Measurements from ENCODE around the gene SREBF1. TPM values are rescaled to one million over a fixed set of nuclear protein-coding genes. Genes with fewer than 3 reads are reported as not detected.

Gene SREBF1
- total RNA-seq, 1 experiment from 2014 or later, result 230 TPM

DNA sequence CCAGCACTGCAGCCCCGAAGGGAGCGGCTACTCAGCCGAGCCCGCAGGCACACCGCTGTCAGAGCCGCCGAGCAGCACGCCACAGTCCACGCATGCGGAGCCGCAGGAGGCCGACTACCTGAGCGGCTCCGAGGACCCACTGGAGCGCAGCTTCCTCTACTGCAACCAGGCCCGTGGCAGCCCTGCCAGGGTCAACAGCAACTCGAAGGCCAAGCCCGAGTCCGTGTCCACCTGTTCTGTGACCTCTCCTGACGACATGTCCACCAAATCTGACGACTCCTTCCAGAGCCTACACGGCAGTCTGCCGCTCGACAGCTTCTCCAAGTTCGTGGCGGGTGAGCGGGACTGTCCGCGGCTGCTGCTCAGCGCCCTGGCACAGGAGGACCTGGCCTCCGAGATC is 42.4 kb downstream of the SREBF1 start:
- in situ Hi-C loops (cut with HindIII; ENCODE audit: low pct_unique_long_range_greater_than_20kb, low sequenced_read_pairs), result no loop called here
- ChIA-PET CTCF (no interaction called here), POLR2A (interaction anchor here (0.5 kb wide), 1 partner anchor 66 kb away, joined by 3 read pairs; no protein-coding TSS in a partner anchor)
- BruUV-seq (replicated peaks), result no TSS peak
- H3K4me1 ChIP-seq (ENCODE audit: control insufficient read depth, insufficient read depth, low read length), result peaks cover 11% of the 10 kb centered on the region; the same call in 1 of the 2 replicates
- H3K4me3 ChIP-seq (ENCODE audit: low read depth in 2 of 2, low read length in 2 of 2), result no peak overlapping the region
- no peaks in the 10 kb centered on the region for H3K36me3 ChIP-seq (ENCODE audit: control insufficient read depth, insufficient read depth, low read length)
- DNase-seq (ENCODE audit: low read depth, low spot score) (no peak), ATAC-seq (no peak)
- H3K27ac ChIP-seq (ENCODE audit: low read length), result no peak overlapping the region
- TF ChIP-seq, protein P1, sequence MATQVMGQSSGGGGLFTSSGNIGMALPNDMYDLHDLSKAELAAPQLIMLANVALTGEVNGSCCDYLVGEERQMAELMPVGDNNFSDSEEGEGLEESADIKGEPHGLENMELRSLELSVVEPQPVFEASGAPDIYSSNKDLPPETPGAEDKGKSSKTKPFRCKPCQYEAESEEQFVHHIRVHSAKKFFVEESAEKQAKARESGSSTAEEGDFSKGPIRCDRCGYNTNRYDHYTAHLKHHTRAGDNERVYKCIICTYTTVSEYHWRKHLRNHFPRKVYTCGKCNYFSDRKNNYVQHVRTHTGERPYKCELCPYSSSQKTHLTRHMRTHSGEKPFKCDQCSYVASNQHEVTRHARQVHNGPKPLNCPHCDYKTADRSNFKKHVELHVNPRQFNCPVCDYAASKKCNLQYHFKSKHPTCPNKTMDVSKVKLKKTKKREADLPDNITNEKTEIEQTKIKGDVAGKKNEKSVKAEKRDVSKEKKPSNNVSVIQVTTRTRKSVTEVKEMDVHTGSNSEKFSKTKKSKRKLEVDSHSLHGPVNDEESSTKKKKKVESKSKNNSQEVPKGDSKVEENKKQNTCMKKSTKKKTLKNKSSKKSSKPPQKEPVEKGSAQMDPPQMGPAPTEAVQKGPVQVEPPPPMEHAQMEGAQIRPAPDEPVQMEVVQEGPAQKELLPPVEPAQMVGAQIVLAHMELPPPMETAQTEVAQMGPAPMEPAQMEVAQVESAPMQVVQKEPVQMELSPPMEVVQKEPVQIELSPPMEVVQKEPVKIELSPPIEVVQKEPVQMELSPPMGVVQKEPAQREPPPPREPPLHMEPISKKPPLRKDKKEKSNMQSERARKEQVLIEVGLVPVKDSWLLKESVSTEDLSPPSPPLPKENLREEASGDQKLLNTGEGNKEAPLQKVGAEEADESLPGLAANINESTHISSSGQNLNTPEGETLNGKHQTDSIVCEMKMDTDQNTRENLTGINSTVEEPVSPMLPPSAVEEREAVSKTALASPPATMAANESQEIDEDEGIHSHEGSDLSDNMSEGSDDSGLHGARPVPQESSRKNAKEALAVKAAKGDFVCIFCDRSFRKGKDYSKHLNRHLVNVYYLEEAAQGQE (IDR thresholded peaks at IDR 0.05; ENCODE audit: insufficient read depth in 1 of 2, low read depth in 2 of 2, low read length in 1 of 2), result no peak
- TF ChIP-seq, protein P2, sequence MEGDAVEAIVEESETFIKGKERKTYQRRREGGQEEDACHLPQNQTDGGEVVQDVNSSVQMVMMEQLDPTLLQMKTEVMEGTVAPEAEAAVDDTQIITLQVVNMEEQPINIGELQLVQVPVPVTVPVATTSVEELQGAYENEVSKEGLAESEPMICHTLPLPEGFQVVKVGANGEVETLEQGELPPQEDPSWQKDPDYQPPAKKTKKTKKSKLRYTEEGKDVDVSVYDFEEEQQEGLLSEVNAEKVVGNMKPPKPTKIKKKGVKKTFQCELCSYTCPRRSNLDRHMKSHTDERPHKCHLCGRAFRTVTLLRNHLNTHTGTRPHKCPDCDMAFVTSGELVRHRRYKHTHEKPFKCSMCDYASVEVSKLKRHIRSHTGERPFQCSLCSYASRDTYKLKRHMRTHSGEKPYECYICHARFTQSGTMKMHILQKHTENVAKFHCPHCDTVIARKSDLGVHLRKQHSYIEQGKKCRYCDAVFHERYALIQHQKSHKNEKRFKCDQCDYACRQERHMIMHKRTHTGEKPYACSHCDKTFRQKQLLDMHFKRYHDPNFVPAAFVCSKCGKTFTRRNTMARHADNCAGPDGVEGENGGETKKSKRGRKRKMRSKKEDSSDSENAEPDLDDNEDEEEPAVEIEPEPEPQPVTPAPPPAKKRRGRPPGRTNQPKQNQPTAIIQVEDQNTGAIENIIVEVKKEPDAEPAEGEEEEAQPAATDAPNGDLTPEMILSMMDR (IDR thresholded peaks at IDR 0.05), result no peak
- TF ChIP-seq POLR2AphosphoS5 (IDR thresholded peaks at IDR 0.05; ENCODE audit: low read depth, low read length), result no peak
- TF ChIP-seq TCF7L2 (IDR thresholded peaks at IDR 0.05; ENCODE audit: low read depth, low read length), result no peak
- no peak for TF ChIP-seq SIN3A (IDR thresholded peaks at IDR 0.05; ENCODE audit: borderline replicate concordance, insufficient read depth, low read depth, low read length)
- intact Hi-C loops (cut with micrococcal nuclease; ENCODE audit: unreplicated experiment), result no loop called here
- no peaks in the 10 kb centered on the region for H3K9me3 ChIP-seq (ENCODE audit: control insufficient read depth, insufficient read depth, low read depth, low read length)
- H3K27me3 ChIP-seq (ENCODE audit: control insufficient read depth, insufficient read depth, low read length), result no peaks in the 10 kb centered on the region

DNA sequence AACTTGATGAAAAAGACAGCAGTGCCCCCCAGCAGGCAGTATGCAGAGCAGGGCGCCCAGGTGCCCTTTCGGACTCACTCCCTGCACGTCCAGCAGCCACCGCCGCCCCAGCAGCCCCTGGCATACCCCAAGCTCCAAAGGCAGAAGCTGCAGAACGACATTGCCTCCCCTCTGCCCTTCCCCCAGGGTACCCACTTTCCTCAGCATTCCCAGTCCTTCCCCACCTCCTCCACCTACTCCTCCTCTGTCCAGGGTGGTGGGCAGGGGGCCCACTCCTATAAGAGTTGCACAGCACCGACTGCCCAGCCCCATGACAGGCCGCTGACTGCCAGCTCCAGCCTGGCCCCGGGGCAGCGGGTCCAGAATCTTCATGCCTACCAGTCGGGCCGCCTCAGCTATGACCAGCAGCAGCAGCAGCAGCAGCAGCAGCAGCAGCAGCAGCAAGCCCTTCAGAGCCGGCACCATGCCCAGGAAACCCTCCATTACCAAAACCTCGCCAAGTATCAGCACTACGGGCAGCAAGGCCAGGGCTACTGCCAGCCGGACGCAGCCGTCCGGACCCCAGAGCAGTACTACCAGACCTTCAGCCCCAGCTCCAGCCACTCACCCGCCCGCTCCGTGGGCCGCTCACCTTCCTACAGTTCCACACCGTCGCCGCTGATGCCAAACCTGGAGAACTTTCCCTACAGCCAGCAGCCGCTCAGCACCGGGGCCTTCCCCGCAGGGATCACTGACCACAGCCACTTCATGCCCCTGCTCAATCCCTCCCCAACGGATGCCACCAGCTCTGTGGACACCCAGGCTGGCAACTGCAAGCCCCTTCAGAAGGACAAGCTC is 43.2 kb downstream of the SREBF1 start:
- peaks cover 18% of the 10 kb centered on the region for H3K4me1 ChIP-seq (ENCODE audit: control insufficient read depth, insufficient read depth, low read length)
- no TSS peak for BruUV-seq (replicated peaks)
- H3K27me3 ChIP-seq (ENCODE audit: control insufficient read depth, insufficient read depth, low read length), result no peaks in the 10 kb centered on the region
- TF ChIP-seq SIN3A (IDR thresholded peaks at IDR 0.05; ENCODE audit: borderline replicate concordance, insufficient read depth, low read depth, low read length), result no peak
- no peak for TF ChIP-seq POLR2AphosphoS5 (IDR thresholded peaks at IDR 0.05; ENCODE audit: low read depth, low read length)
- TF ChIP-seq, protein P1 (IDR thresholded peaks at IDR 0.05; ENCODE audit: insufficient read depth in 1 of 2, low read depth in 2 of 2, low read length in 1 of 2), result no peak
- TF ChIP-seq, protein P2 (IDR thresholded peaks at IDR 0.05), result no peak
- no peak for TF ChIP-seq TCF7L2 (IDR thresholded peaks at IDR 0.05; ENCODE audit: low read depth, low read length)
- CTCF ChIA-PET, result no interaction called here
- H3K9me3 ChIP-seq (ENCODE audit: control insufficient read depth, insufficient read depth, low read depth, low read length), result no peaks in the 10 kb centered on the region
- in situ Hi-C loops (cut with HindIII; ENCODE audit: low pct_unique_long_range_greater_than_20kb, low sequenced_read_pairs), result no loop called here
- no peak overlapping the region for H3K4me3 ChIP-seq (ENCODE audit: low read depth in 2 of 2, low read length in 2 of 2)
- ATAC-seq (no peak), DNase-seq (ENCODE audit: low read depth, low spot score) (no peak)
- no peak overlapping the region for H3K27ac ChIP-seq (ENCODE audit: low read length)
- no peaks in the 10 kb centered on the region for H3K36me3 ChIP-seq (ENCODE audit: control insufficient read depth, insufficient read depth, low read length)
- POLR2A ChIA-PET, result interaction anchor here (0.5 kb wide), 1 partner anchor 65 kb away, joined by 3 read pairs; no protein-coding TSS in a partner anchor
- intact Hi-C loops (cut with micrococcal nuclease; ENCODE audit: unreplicated experiment), result no loop called here
